ENCODE measurements around the gene RBP3. TPM values are rescaled to one million over a fixed set of nuclear protein-coding genes. Genes with fewer than 3 reads are reported as not detected.

The RBP3 gene
- total RNA-seq, 1 experiment from 2014 or later = not detected

- TF ChIP-seq CTCF (IDR thresholded peaks at IDR 0.05; ENCODE audit: insufficient read depth in 1 of 2, low read depth in 1 of 2, low read length in 1 of 2, severe bottlenecking in 1 of 2, unreplicated experiment in 1 of 2) = peak; percentile 17 to 29
- peak in 1 of 2 experiments; percentile 47 for DNase-seq
- ChIA-PET CTCF (interaction anchor here (1.4 to 1.8 kb wide), 3 partner anchors 11 to 276 kb away, joined by 3 to 5 read pairs (median 3); no protein-coding TSS in a partner anchor), POLR2A (no interaction called here)
- intact Hi-C loops (cut with micrococcal nuclease; ENCODE audit: unreplicated experiment) = no loop called here
- no peak overlapping the region for H3K27ac Mint-ChIP-seq (ENCODE audit: unreplicated experiment)
- peaks cover 43% of the 10 kb centered on the region for H3K27me3 Mint-ChIP-seq (ENCODE audit: insufficient read depth, unreplicated experiment)
- no TSS peak for BruUV-seq (replicated peaks)
- Histone ChIP-seq H3K36me3 (ENCODE audit: control insufficient read depth, insufficient read depth, low read length) (no peaks in the 10 kb centered on the region), H3K4me1 (peaks cover 12% of the 10 kb centered on the region; the same call in 1 of the 2 replicates), H3K9me3 (no peaks in the 10 kb centered on the region), H3K4me3 (ENCODE audit: low read depth, low read length) (peak overlapping the region; percentile 24), H3K27me3 (replicated peaks; ENCODE audit: control insufficient read depth, insufficient read depth, low read length) (peaks cover 2% of the 10 kb centered on the region)
- peak overlapping the region; percentile 60 for H3K4me3 Mint-ChIP-seq (ENCODE audit: unreplicated experiment)
- H3K4me1 Mint-ChIP-seq (ENCODE audit: low read depth, unreplicated experiment) = peaks cover 6% of the 10 kb centered on the region
- no peaks in the 10 kb centered on the region for H3K9me3 Mint-ChIP-seq (ENCODE audit: unreplicated experiment)
- no peaks in the 10 kb centered on the region for H3K36me3 Mint-ChIP-seq (ENCODE audit: insufficient read depth, unreplicated experiment)
Observed at GRCh38 chr10:47300429-47300931, 47.7 kb upstream of the RBP3 start.

GRCh38 chr10:47301833-47302232, 46.3 kb upstream of the RBP3 start:
- peaks cover 42% of the 10 kb centered on the region for H3K27me3 Mint-ChIP-seq (ENCODE audit: insufficient read depth, unreplicated experiment)
- no peaks in the 10 kb centered on the region for H3K9me3 Mint-ChIP-seq (ENCODE audit: unreplicated experiment)
- intact Hi-C loops (cut with micrococcal nuclease; ENCODE audit: unreplicated experiment) = no loop called here
- H3K4me1 Mint-ChIP-seq (ENCODE audit: low read depth, unreplicated experiment) = peaks cover 6% of the 10 kb centered on the region
- Histone ChIP-seq H3K4me3 (ENCODE audit: low read depth, low read length) (no peak overlapping the region), H3K9me3 (no peaks in the 10 kb centered on the region), H3K36me3 (ENCODE audit: control insufficient read depth, insufficient read depth, low read length) (no peaks in the 10 kb centered on the region), H3K27me3 (replicated peaks; ENCODE audit: control insufficient read depth, insufficient read depth, low read length) (peaks cover 2% of the 10 kb centered on the region), H3K4me1 (peaks cover 12% of the 10 kb centered on the region; the same call in 1 of the 2 replicates)
- no peak overlapping the region for H3K4me3 Mint-ChIP-seq (ENCODE audit: unreplicated experiment)
- DNase-seq = no peak
- no peak for TF ChIP-seq CTCF (IDR thresholded peaks at IDR 0.05; ENCODE audit: insufficient read depth in 1 of 2, low read depth in 1 of 2, low read length in 1 of 2, severe bottlenecking in 1 of 2, unreplicated experiment in 1 of 2)
- H3K36me3 Mint-ChIP-seq (ENCODE audit: insufficient read depth, unreplicated experiment) = no peaks in the 10 kb centered on the region
- no peak overlapping the region for H3K27ac Mint-ChIP-seq (ENCODE audit: unreplicated experiment)
- ChIA-PET POLR2A (no interaction called here), CTCF (interaction anchor here (0.7 kb wide), 1 partner anchor 10 kb away, joined by 3 read pairs; no protein-coding TSS in a partner anchor)
- BruUV-seq (replicated peaks) = no TSS peak

GRCh38 chr10:47303105-47303504, 45.1 kb upstream of the RBP3 start:
- Mint-ChIP-seq H3K36me3 (ENCODE audit: insufficient read depth, unreplicated experiment) (no peaks in the 10 kb centered on the region), H3K27ac (ENCODE audit: unreplicated experiment) (no peak overlapping the region), H3K27me3 (ENCODE audit: insufficient read depth, unreplicated experiment) (peaks cover 38% of the 10 kb centered on the region), H3K4me3 (ENCODE audit: unreplicated experiment) (no peak overlapping the region), H3K4me1 (ENCODE audit: low read depth, unreplicated experiment) (peaks cover 6% of the 10 kb centered on the region), H3K9me3 (ENCODE audit: unreplicated experiment) (no peaks in the 10 kb centered on the region)
- Histone ChIP-seq H3K4me3 (ENCODE audit: low read depth, low read length) (no peak overlapping the region), H3K9me3 (no peaks in the 10 kb centered on the region), H3K27me3 (replicated peaks; ENCODE audit: control insufficient read depth, insufficient read depth, low read length) (peaks cover 2% of the 10 kb centered on the region), H3K4me1 (peaks cover 12% of the 10 kb centered on the region; the same call in 1 of the 2 replicates), H3K36me3 (ENCODE audit: control insufficient read depth, insufficient read depth, low read length) (no peaks in the 10 kb centered on the region)
- intact Hi-C loops (cut with micrococcal nuclease; ENCODE audit: unreplicated experiment) = no loop called here
- DNase-seq = no peak
- CTCF ChIA-PET = interaction anchor here (1.0 kb wide), 1 partner anchor 9 kb away, joined by 6 read pairs; no protein-coding TSS in a partner anchor
- POLR2A ChIA-PET = no interaction called here
- no TSS peak for BruUV-seq (replicated peaks)
- TF ChIP-seq CTCF (IDR thresholded peaks at IDR 0.05; ENCODE audit: insufficient read depth in 1 of 2, low read depth in 1 of 2, low read length in 1 of 2, severe bottlenecking in 1 of 2, unreplicated experiment in 1 of 2) = no peak

All from Caco-2 (cell line).